H54 (cell line): ENCODE data around the gene PPP2R5E.

ENCODE experiments used
- DNase-seq: peaks from one replicate; pipeline ENCODE4 v3.0.0; 2011; ENCODE audit warnings: low spot score, mixed read lengths; ENCODE audit not compliant: insufficient read length
- FAIRE-seq: peaks from 3 replicates; lab custom pipeline; 2011; peaks lifted over from hg19 to GRCh38; lab: Jason Lieb, UNC
- POLR2A ChIP-seq: IDR thresholded peaks from 2 replicates; pipeline ENCODE4 v1.6.1; 2011; ENCODE audit warnings: low read depth, mild to moderate bottlenecking, low read length

PPP2R5E gene

GRCh38 chr14:63326840-63327239 is 216.3 kb downstream of the PPP2R5E start:
- TF ChIP-seq POLR2A, result no peak
- FAIRE-seq, result no peak
- DNase-seq, result no peak

DNA sequence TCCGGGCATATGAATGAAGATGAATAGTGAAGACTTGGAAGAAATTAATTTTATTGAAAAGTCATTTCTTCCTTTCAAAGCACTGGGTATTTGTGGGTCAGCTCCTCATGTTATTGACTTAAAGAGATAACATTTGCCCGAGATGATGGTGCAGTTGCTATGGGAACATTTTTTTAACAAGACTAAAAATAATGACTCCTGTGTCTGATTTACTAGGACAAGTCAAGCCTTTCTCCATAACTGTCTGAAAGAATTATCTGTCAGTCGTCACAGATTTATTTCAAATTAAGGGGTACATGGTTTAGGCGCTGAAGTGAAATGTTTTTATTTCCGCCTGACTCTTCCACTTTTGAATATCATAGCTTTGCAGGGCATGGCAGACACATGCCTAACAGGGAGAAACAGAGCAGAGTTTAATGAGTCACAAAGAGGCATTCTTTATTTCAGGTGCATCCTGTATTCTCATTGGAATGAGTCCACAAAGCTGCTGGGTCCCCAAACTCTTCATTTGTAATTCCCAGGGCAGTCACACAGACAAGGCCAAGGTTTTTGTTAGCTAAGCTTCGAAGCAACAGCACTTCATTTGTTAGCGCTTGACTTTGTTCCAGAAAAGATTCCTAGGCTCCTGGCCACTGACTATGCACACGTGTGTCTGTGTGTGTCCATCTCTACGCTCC is 220.1 kb downstream of the PPP2R5E start:
- no peak for DNase-seq
- no peak for TF ChIP-seq POLR2A

DNA sequence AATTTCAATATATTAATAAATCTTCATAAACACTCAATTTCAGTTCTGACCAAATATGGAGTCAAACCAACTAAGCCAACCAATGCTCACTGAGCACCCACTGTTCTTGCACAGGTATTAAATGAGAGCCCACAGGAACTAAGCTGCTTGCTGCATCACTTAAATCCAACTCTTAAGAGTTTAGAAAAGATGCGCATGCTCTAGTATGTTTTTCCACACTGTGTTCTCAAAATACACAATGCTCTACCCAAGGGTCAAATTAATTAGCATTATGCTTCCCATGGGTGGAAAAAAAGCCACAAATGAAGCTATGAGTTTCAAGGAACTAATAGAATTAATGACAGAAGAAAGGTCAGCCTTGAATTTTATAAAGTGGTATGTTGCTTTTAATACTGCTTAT is 220.7 kb downstream of the PPP2R5E start:
- FAIRE-seq, result no peak
- DNase-seq, result no peak
- TF ChIP-seq POLR2A, result no peak

More for the DNA sequence above, 220.1 kb downstream of the PPP2R5E start:
- no peak for FAIRE-seq
